GM10266 (cell line): ENCODE data around the gene RPP25L.
"Not testable (repeated sequence)": the region's sequence is repeated elsewhere in the genome, so short reads cannot be mapped to it uniquely, and the experiment has no call there.

Source experiments
- DNase-seq: peaks from one replicate; pipeline ENCODE4 v3.0.0; 2012; ENCODE audit errors: extremely low spot score
- CTCF ChIP-seq: IDR thresholded peaks from 2 replicates; pipeline ENCODE4 v1.5.1; 2012; ENCODE audit warnings: mild to moderate bottlenecking, low read depth; ENCODE audit not compliant: control insufficient read depth, insufficient read depth; ENCODE audit errors: missing control alignments

RPP25L gene

GRCh38 chr9:34647651-34648050 is 35.8 kb upstream of the RPP25L start:
- DNase-seq: no peak
- TF ChIP-seq CTCF: no peak

GRCh38 chr9:34647084-34647403 is 35.1 kb upstream of the RPP25L start:
- DNase-seq: no peak
- no peak for TF ChIP-seq CTCF

- peak; percentile 98 for DNase-seq
- peak; percentile 66 for TF ChIP-seq CTCF
Measured at GRCh38 chr9:34646211-34647083, 34.5 kb upstream of the RPP25L start, which contains the start of gene GALT. Gene GALT (plus strand): TSS chr9:34646675. CDS start chr9:34646705, 30 bp downstream.

- DNase-seq: no peak
Measured at GRCh38 chr9:34644766-34645314, 32.9 kb upstream of the RPP25L start.

GRCh38 chr9:34642679-34643078 is 30.8 kb upstream of the RPP25L start:
- no peak for DNase-seq
- no peak for TF ChIP-seq CTCF

More at GRCh38 chr9:34644766-34645314, 32.9 kb upstream of the RPP25L start:
- TF ChIP-seq CTCF: no peak

GRCh38 chr9:34639322-34639721 is 27.4 kb upstream of the RPP25L start:
- DNase-seq: not testable (repeated sequence)

GRCh38 chr9:34638138-34638445 is 26.2 kb upstream of the RPP25L start:
- DNase-seq: no peak
- no peak for TF ChIP-seq CTCF
